Vagina (tissue), 2 donors: ENCODE data around the gene CLDND2. TPM values are rescaled to one million over a fixed set of nuclear protein-coding genes. Genes with fewer than 3 reads are reported as not detected.
"Not testable (repeated sequence)": the region's sequence is repeated elsewhere in the genome, so short reads cannot be mapped to it uniquely, and the experiment has no call there.

Experiments
- DNase-seq, 2 donors: peaks; one replicate each; pipeline ENCODE4 v3.0.0-alpha.2; 2017; ENCODE audit errors: extremely low spot score in 2 of 2
- H3K27ac ChIP-seq: fragments of 200-600 bp; sonication (generic); one replicate; pipeline ENCODE4 v1.5.1; 2019
- H3K27me3 ChIP-seq: fragments of 200-600 bp; sonication (generic); one replicate; pipeline ENCODE4 v1.5.1; 2019
- H3K36me3 ChIP-seq, 2 donors: fragments of 200-600 bp; sonication (generic); one replicate each; pipeline ENCODE4 v1.5.1; 2017 to 2019
- H3K4me1 ChIP-seq: fragments of 200-600 bp; sonication (generic); one replicate; pipeline ENCODE4 v1.5.1; 2019
- H3K4me3 ChIP-seq, 2 donors: fragments of 200-600 bp; sonication (generic); 1 replicate in 1 of 2; 2 replicates in 1 of 2; pipeline ENCODE4 v1.5.1; 2016 to 2019
- H3K9me3 ChIP-seq: fragments of 200-600 bp; sonication (generic); one replicate; pipeline ENCODE4 v1.5.1; 2019
- CTCF ChIP-seq, 3 experiments: fragments of 450-650 bp in 2 of 3; fragments of 200-600 bp in 1 of 3; sonication (generic) in 1 of 3; IDR thresholded peaks; one replicate each; pipeline ENCODE4 v1.5.1; 2017 to 2019; ENCODE audit warnings: antibody characterized with exemption in 3 of 3, mild to moderate bottlenecking in 2 of 3, moderate library complexity in 2 of 3
- POLR2A ChIP-seq, 2 donors: fragments of 450-650 bp; IDR thresholded peaks; one replicate each; pipeline ENCODE4 v1.6.1; 2017; ENCODE audit warnings: antibody characterized with exemption in 2 of 2, mild to moderate bottlenecking in 2 of 2, moderate library complexity in 2 of 2
- POLR2AphosphoS5 ChIP-seq, 2 donors: sonication (generic); formaldehyde crosslinking; IDR thresholded peaks; one replicate each; pipeline ENCODE4 v1.9.0; 2017; ENCODE audit warnings: antibody characterized with exemption in 2 of 2, mild to moderate bottlenecking in 2 of 2, low read depth in 1 of 2; ENCODE audit not compliant: insufficient read depth in 1 of 2
- intact Hi-C: fragments of 100-400 bp; cut with DNase I; formaldehyde crosslinking; loops from one replicate; pipeline ENCODE4 v1.15.1; 2023
- total RNA-seq: library from RNA; depleted of rRNA; stranded (reverse); fragments of >200 nt; gene quantifications from one replicate; pipeline ENCODE4 v1.2.3, GENCODE V29; 2016

The CLDND2 gene
- total RNA-seq, 1 donor from 2014 or later = not detected

- no peak for DNase-seq
- intact Hi-C loops = no loop called here
- no peaks in the 10 kb centered on the region for H3K9me3 ChIP-seq
- no peak overlapping the region for H3K27ac ChIP-seq
- H3K27me3 ChIP-seq = no peaks in the 10 kb centered on the region
- H3K4me1 ChIP-seq = no peaks in the 10 kb centered on the region
- no peaks in the 10 kb centered on the region for H3K36me3 ChIP-seq
- TF ChIP-seq POLR2AphosphoS5 (IDR thresholded peaks at IDR 0.05; ENCODE audit: insufficient read depth in 1 of 2, low read depth in 1 of 2) = no peak
- TF ChIP-seq CTCF (IDR thresholded peaks at IDR 0.05) = no peak
- TF ChIP-seq POLR2A (IDR thresholded peaks at IDR 0.05) = no peak
- no peak overlapping the region for H3K4me3 ChIP-seq
Observed at GRCh38 chr19:51410950-51411748, 42.3 kb upstream of the CLDND2 start.

GRCh38 chr19:51407511-51408131 lies 38.8 kb upstream of the CLDND2 start:
- Histone ChIP-seq H3K36me3 (no peaks in the 10 kb centered on the region), H3K9me3 (no peaks in the 10 kb centered on the region), H3K27me3 (no peaks in the 10 kb centered on the region), H3K27ac (no peak overlapping the region), H3K4me3 (no peak overlapping the region), H3K4me1 (no peaks in the 10 kb centered on the region)
- TF ChIP-seq POLR2A (IDR thresholded peaks at IDR 0.05) = no peak
- TF ChIP-seq CTCF (IDR thresholded peaks at IDR 0.05) = no peak
- no peak for TF ChIP-seq POLR2AphosphoS5 (IDR thresholded peaks at IDR 0.05; ENCODE audit: insufficient read depth in 1 of 2, low read depth in 1 of 2)
- intact Hi-C loops = no loop called here
- DNase-seq = no peak

- no peak for TF ChIP-seq POLR2AphosphoS5 (IDR thresholded peaks at IDR 0.05; ENCODE audit: insufficient read depth in 1 of 2, low read depth in 1 of 2)
- TF ChIP-seq POLR2A (IDR thresholded peaks at IDR 0.05) = no peak
- no peak for TF ChIP-seq CTCF (IDR thresholded peaks at IDR 0.05)
- intact Hi-C loops = no loop called here
- DNase-seq = no peak
- Histone ChIP-seq H3K27ac (no peak overlapping the region), H3K4me3 (no peak overlapping the region), H3K4me1 (no peaks in the 10 kb centered on the region), H3K27me3 (no peaks in the 10 kb centered on the region), H3K9me3 (no peaks in the 10 kb centered on the region), H3K36me3 (no peaks in the 10 kb centered on the region)
Observed at GRCh38 chr19:51402117-51402516, 33.3 kb upstream of the CLDND2 start.

- not testable (repeated sequence) for H3K36me3 ChIP-seq, H3K27ac ChIP-seq, DNase-seq, H3K9me3 ChIP-seq, H3K4me3 ChIP-seq, H3K4me1 ChIP-seq, H3K27me3 ChIP-seq
- intact Hi-C loops = loop anchor here (10.0 kb wide), 1 partner anchor 65 kb away; no protein-coding TSS in a partner anchor
Observed at GRCh38 chr19:51399936-51400335, 31.1 kb upstream of the CLDND2 start.

GRCh38 chr19:51399231-51399630 lies 30.4 kb upstream of the CLDND2 start:
- H3K27me3 ChIP-seq = no peaks in the 10 kb centered on the region
- H3K4me1 ChIP-seq = peaks cover 9% of the 10 kb centered on the region
- intact Hi-C loops = loop anchor here (10.0 kb wide), 1 partner anchor 64 kb away; no protein-coding TSS in a partner anchor
- DNase-seq = no peak
- H3K36me3 ChIP-seq = no peaks in the 10 kb centered on the region
- no peak for TF ChIP-seq POLR2AphosphoS5 (IDR thresholded peaks at IDR 0.05; ENCODE audit: insufficient read depth in 1 of 2, low read depth in 1 of 2)
- TF ChIP-seq CTCF (IDR thresholded peaks at IDR 0.05) = no peak
- no peak for TF ChIP-seq POLR2A (IDR thresholded peaks at IDR 0.05)
- no peak overlapping the region for H3K4me3 ChIP-seq
- H3K9me3 ChIP-seq = no peaks in the 10 kb centered on the region
- no peak overlapping the region for H3K27ac ChIP-seq
